Measurements from ENCODE around the gene SCAMP5. TPM values are rescaled to one million over a fixed set of nuclear protein-coding genes. Genes with fewer than 3 reads are reported as not detected.

Gene SCAMP5
- total RNA-seq: 0.59 and 1.1 TPM in 2 replicates

GRCh38 chr15:74995182-74995778 is at the start of gene SCAMP5:
SCAMP5 (plus strand) TSS chr15:74995563; CDS start chr15:75011840, 16,277 bp downstream.

GRCh38 chr15:74956648-74957475 is 38.5 kb upstream of the SCAMP5 start, which contains the start of gene RPP25:
RPP25 (minus strand) TSS chr15:74956772; CDS start chr15:74956583, 189 bp downstream.

GRCh38 chr15:75023181-75023871 is 28.0 kb downstream of the SCAMP5 start, which contains the start of gene PPCDC:
PPCDC (plus strand) TSS chr15:75023590; CDS start chr15:75028319, 4,729 bp downstream.

Small RNA genes lying within 50 kb of the gene (small RNA-seq; reads per million reads assigned to genes)
- gene AC015720.1 (not detected), gene RF00019 (not detected)

Other genes with a start within 250 kb of the SCAMP5 start
- not detected in 2 replicates for gene CYP1A2, start 246.7 kb upstream of the SCAMP5 start, total RNA-seq
- 31.6 and 42.6 TPM in 2 replicates for gene CSK, start 213.5 kb upstream of the SCAMP5 start, total RNA-seq
- gene LMAN1L, start 182.7 kb upstream of the SCAMP5 start, total RNA-seq: not detected in 2 replicates
- gene CPLX3, start 168.9 kb upstream of the SCAMP5 start, total RNA-seq: not detected in 2 replicates
- gene ULK3, start 152.4 kb upstream of the SCAMP5 start, total RNA-seq: 14.3 and 18.8 TPM in 2 replicates
- gene SCAMP2, start 122.2 kb upstream of the SCAMP5 start, total RNA-seq: 19.5 and 20.7 TPM in 2 replicates
- 51.0 and 63.2 TPM in 2 replicates for gene MPI, start 105.5 kb upstream of the SCAMP5 start, total RNA-seq
- 30.9 and 33.2 TPM in 2 replicates for gene FAM219B, start 88.7 kb upstream of the SCAMP5 start, total RNA-seq
- 50.2 and 55.5 TPM in 2 replicates for gene COX5A, start 57.5 kb upstream of the SCAMP5 start, total RNA-seq
- 13.6 and 17.0 TPM in 2 replicates for gene RPP25, start 38.8 kb upstream of the SCAMP5 start, total RNA-seq
- gene PPCDC, start 28.0 kb downstream of the SCAMP5 start, total RNA-seq: 9.2 and 10.4 TPM in 2 replicates
- gene C15orf39, start 206.3 kb downstream of the SCAMP5 start, total RNA-seq: 5.9 and 8.0 TPM in 2 replicates